CD4-positive, alpha-beta T cell treated with Interleukin-10 for 1 hour (primary cell): ENCODE measurements around the gene SH3BGR.

Experiments
- DNase-seq: peaks from one replicate; pipeline ENCODE4 v3.0.0-alpha.2; 2020

SH3BGR gene

DNA sequence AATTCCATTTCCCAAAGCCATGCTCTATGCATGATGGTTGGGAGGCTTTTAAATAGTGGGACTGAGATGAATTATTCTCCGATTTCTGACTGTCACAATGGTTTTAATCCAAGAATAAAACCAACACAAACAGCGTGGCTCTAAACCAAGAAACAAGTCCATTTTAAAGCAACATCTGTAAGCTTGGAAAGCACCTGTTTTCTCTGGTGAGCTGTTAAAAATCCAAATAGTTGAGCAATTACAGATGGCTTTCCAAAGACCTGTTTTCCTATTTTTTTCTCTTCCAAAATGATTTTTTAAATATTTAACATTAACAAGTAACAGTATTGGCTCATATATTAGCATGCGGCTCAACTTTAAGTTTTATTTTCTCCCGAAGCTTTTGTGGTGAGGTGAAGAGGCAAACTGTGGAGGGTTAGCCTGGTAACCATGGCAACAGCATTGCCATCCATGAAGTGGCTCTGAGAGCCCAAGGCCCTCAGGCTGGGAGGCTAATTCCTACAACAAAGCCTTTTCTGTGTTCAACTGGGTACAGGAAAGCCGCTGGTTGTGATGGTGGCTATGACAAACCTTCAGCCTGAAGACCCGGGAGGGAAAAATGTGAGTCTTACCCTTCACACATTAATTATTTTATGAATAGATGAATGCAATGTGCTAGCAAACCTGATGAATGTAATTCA is 104.3 kb downstream of the SH3BGR start:
- no peak for DNase-seq

DNA sequence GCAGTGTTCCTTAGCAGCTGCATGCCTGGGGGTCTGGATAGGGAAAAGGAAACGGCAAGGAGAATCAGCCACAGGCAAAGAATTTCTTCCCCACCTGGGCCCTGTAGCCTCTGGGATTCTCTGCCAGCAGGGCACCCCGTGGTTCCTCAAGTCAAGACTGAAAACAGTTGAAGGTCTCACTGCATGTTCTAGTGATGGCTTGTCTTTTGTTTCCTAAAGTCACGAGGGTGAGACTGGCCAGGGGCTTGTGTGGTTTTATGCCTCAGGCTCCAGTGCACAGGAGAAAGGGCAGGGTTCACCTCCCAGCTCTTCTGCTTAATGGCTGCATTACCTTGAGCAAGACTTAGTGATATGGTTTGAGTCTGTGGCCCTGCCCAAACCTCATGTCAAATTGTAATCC is 107.7 kb downstream of the SH3BGR start:
- no peak for DNase-seq

DNA sequence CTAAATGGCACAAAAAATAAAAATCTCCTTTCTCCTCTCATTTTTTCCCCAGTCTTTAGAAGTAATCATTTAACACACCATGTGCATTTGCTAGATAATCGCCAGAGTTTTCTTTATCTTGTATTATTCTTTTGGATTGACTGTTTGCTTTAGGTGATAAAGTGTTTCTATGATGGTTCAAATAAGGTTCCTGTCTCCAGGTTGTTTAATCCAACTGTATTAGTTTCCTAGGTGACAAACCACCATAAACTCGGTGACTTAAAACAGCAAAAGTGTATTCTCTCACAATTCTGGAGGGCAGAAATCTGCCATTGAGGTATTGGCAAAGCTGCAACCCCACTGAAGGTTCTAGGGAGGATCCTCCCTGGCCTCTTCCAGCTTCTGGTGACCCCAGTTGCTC is 109.4 kb downstream of the SH3BGR start:
- no peak for DNase-seq

DNA sequence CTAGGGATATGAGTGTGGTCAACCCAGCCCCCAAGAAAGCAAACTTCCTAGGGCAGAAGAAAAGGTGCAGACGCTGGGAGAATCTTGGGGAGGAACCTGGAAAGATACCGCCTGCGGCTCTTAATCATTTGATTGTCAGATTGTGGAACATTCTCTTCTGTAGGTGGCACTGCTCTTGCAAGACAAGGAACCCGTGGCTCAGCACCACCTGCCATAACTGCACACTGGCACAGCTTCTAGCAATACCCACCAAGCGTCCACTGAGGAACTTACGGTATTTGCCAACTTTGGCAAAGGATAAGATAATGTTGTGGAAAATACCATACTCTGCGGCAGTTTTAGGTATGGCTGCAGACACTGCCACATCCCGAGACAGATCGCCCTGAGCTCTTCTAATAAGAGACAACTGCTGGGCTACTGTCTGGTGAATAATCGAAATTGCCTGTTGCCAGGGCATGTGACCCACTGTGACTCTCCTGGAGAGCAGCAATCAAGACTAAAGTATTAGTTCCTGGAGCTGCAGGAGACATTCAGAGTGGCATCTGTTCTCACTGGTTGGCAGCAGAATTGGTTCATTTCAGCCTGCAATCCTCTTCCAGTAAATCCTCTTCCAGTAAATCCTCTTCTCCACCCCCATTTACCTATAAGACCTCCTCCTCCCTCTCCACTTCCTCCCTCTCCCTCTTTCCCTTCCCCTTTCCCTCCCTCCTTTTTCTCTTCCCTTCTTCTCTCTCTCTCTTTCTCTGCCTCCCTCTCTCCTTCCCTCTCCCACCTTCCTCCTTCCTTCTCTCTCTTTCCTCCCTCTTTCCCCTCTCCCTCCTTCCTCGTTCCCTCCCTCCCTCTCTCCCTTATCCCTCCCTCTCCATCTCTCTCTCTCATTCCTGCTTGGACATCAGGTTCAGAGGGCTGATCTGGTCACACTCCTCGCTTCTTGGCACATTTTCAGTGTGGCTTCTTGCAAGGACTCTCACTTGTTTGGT is 111.3 kb downstream of the SH3BGR start:
- no peak for DNase-seq

DNA sequence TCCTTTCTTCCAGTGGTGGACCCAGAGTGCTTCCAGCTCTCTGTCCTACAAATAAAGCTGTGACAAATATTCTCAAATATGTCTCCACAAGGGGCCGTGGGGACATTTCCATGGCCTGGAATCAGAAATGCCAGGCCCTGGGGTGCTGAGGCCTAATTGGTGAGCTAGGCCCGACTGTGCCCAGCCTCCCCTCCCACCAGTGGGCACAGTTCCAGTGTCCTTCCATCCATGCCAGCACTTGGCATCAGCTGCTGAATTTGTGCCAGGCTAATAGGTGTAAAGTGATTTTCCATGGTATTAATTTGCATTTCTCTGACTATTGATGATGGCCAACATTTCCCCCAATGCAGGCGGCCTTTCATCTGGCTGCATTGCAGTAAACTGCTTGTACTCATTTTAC is 112.4 kb downstream of the SH3BGR start:
- DNase-seq = no peak
